KOPT-K1 (cell line): Measurements from ENCODE around the gene ITPRID1.

Experiments used
- H3K27ac ChIP-seq: fragments of 200-600 bp; sonication (generic); 2 replicates; pipeline ENCODE4 v1.5.1; 2016; ENCODE audit warnings: antibody characterized with exemption, mild to moderate bottlenecking, low read depth, low read length; ENCODE audit not compliant: poor library complexity, severe bottlenecking
- H3K36me3 ChIP-seq: fragments of 200-600 bp; sonication (generic); 2 replicates; pipeline ENCODE4 v1.5.1; 2017; ENCODE audit warnings: antibody characterized with exemption, mild to moderate bottlenecking, low read length, moderate library complexity; ENCODE audit not compliant: insufficient read depth
- H3K9me3 ChIP-seq: fragments of 200-600 bp; sonication (generic); 2 replicates; pipeline ENCODE4 v1.5.1; 2017; ENCODE audit warnings: antibody characterized with exemption, low read length, mild to moderate bottlenecking; ENCODE audit not compliant: insufficient read depth, poor library complexity, severe bottlenecking

ITPRID1 gene

DNA sequence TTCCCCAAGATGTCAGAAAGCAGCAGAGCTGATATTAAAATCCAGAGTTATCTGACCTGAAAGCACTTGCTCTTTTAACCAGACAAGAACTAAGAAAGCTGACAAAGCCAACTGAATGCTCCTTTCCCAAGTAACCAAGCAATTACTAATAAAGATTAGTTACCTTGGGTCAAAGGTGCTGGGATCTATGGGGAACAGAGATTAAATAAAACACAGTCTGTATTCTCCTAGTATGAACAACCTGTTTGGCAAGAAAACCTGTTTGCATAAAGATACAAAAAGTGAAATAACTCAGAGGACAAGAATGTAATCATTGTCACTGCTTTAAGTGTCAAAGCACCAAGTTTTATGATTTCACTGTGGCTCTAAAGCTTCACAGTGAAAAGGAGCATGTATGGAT is 35.7 kb downstream of the ITPRID1 start:
- Histone ChIP-seq H3K36me3 (no peaks in the 10 kb centered on the region), H3K9me3 (no peaks in the 10 kb centered on the region), H3K27ac (no peak overlapping the region)

GRCh38 chr7:31550432-31550831 is 36.5 kb downstream of the ITPRID1 start:
- Histone ChIP-seq H3K9me3 (no peaks in the 10 kb centered on the region), H3K36me3 (no peaks in the 10 kb centered on the region), H3K27ac (no peak overlapping the region)

DNA sequence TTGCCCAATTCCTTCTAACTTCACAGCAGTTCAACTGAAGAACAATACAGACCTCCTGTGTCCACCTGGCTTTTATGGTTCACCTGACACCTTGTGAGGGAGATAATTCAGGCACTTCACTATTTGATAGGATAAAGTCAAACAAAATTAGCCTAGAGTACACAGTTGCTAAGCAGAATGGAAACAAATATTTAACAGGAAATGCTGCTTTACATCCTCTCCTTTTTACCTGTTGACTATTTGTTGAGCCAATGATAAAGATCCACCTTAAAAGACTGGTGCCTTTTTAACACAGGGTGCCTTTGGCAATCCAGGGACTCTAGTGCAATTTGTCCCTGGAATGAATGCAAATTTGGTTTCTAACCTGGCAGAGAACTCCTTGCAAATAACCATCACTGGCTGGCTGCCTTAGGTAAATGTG is 39.8 kb downstream of the ITPRID1 start:
- Histone ChIP-seq H3K27ac (no peak overlapping the region), H3K36me3 (no peaks in the 10 kb centered on the region), H3K9me3 (no peaks in the 10 kb centered on the region)

DNA sequence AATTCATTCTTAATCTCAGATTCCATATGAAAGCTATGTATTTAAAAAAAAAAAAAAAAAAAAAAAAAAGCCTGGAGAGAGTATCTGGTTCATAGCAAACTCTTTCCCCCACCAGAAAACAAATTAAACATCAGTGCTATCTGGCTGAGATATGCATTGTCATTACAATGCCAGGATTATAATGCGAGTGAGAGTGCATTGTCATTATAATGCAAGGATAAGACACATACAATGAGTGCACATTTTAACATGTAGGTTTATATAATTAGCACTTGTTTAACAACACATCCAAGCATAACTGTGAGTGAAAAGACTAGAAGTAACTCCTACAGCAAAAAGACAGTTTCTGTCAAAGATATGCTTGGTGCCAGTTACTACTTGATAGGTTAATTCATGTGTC is 48.1 kb downstream of the ITPRID1 start:
- Histone ChIP-seq H3K9me3 (no peaks in the 10 kb centered on the region), H3K27ac (no peak overlapping the region), H3K36me3 (no peaks in the 10 kb centered on the region)

- Histone ChIP-seq H3K36me3 (no peaks in the 10 kb centered on the region), H3K9me3 (no peaks in the 10 kb centered on the region), H3K27ac (no peak overlapping the region)
These were observed 49.6 kb downstream of the ITPRID1 start for GRCh38 chr7:31563522-31563921.

DNA sequence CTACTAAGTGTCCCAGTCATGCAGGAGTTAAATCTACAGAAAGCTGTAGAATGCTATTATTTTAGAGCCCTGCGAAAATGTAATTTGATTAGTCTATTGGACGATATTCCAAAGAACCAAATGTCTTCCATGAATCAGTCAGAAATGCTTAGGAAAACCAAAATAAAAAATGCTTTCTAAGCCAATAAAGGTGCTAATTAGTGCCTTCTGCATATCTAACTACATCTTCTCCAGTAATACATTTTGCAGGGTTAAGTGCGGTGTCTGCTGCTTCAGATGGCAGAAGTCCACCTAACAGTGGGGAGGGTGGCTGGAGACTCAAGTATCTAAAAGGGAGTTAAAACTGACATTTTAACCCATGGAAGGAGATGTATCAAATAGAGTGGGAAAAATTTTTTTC is 50.1 kb downstream of the ITPRID1 start:
- H3K9me3 ChIP-seq = no peaks in the 10 kb centered on the region
- no peak overlapping the region for H3K27ac ChIP-seq
- H3K36me3 ChIP-seq = no peaks in the 10 kb centered on the region

DNA sequence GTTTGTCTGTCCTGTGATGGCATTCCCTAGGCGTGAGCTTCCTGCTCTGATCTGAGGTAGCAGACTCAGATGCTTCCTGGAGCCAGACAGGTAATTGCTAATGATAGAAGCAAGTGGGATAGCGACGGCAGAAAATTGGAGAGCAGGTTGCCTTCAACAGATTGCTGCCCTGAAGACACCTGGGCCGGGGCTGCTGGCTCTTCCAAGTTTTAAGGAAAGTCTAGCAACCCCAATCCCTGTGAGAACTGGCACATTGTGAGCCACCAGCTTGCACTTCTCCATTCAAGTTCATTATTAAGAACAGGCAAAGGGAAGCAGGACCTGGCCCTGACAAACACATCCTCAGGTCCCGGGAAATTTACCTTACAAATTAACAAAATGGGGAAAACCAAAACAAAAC is 50.8 kb downstream of the ITPRID1 start:
- no peaks in the 10 kb centered on the region for H3K36me3 ChIP-seq
- no peaks in the 10 kb centered on the region for H3K9me3 ChIP-seq
- no peak overlapping the region for H3K27ac ChIP-seq

DNA sequence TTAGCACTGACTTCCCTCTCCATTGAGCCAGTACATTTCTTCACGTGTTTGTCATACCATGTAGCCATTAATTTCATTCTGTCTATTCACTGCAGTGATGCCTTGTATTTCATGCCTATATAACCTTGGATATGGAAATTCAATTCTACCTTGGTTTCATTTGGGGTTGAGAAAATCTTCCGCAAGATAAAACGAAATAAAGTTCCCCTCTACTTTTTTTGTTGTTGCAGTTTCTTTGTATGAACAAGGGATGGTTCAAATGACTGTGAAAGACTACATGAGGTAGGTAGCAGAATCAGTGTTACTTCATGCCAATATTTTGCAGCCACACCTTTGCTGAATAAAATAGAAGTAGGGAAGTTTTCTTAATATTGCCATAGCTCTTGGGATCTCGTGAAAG is 55.6 kb downstream of the ITPRID1 start:
- H3K36me3 ChIP-seq = no peaks in the 10 kb centered on the region
- no peak overlapping the region for H3K27ac ChIP-seq
- no peaks in the 10 kb centered on the region for H3K9me3 ChIP-seq

- no peaks in the 10 kb centered on the region for H3K36me3 ChIP-seq
- H3K9me3 ChIP-seq = no peaks in the 10 kb centered on the region
- no peak overlapping the region for H3K27ac ChIP-seq
These were observed 69.6 kb downstream of the ITPRID1 start for GRCh38 chr7:31583526-31583925.

DNA sequence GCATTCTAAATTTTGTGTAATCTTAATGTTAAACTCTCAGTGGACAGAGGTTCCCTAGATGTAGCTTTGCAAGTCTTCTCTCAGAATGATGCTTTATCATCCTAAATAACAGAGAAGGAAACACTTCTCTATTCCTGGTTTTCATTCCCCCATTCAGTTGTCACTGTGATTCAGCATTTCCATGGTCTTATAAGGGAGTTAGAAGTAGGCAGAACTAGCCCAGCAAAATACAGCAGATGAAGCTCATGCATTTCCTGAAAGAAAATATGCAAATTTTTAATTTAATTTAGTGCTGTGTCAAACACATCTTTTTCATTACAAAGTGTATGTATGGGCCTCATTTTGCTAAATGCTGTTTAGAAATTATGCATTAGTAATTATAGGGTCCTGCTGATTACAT is 70.1 kb downstream of the ITPRID1 start:
- H3K9me3 ChIP-seq = no peaks in the 10 kb centered on the region
- H3K27ac ChIP-seq = no peak overlapping the region
- no peaks in the 10 kb centered on the region for H3K36me3 ChIP-seq

DNA sequence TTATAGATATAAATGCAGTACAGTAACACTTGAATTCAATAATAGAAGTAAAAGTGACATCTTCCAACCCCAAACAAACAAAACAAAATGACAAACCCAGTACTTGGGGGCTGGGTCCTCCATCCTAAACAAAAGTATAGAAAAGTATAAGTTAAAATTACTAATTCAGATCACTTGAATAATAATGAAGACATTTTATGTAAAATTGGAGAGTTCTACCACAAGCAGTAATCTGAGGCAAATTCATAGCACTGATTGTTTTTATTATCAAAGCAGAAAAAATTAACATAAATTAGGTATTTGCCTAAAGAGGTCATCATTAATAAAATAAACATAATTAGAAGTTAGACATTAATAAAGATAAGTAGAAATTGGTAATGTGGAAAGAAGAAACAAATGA is 81.5 kb downstream of the ITPRID1 start:
- Histone ChIP-seq H3K9me3 (peaks cover 7% of the 10 kb centered on the region), H3K27ac (no peak overlapping the region), H3K36me3 (no peaks in the 10 kb centered on the region)

GRCh38 chr7:31602041-31602625 is 88.2 kb downstream of the ITPRID1 start:
- no peaks in the 10 kb centered on the region for H3K36me3 ChIP-seq
- H3K9me3 ChIP-seq = no peaks in the 10 kb centered on the region
- no peak overlapping the region for H3K27ac ChIP-seq

DNA sequence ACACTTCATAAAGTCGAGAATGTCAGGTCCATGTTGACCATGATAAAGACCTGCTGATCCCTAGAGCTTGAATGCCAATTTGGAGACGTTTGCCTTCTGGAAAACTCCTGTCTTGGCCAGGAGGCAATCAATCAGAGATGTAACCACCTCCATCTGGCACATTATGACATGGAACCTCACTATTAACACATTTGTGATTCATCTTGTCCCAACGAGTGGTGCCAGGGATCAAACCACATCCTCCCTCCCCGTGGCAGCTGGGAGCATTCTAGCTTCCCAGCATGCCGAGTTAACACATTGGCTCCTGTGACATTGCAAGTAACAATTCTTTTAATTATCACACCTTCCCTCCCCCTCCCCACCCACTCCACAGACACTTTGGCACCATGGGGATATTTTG is 89.2 kb downstream of the ITPRID1 start:
- Histone ChIP-seq H3K36me3 (no peaks in the 10 kb centered on the region), H3K9me3 (no peaks in the 10 kb centered on the region), H3K27ac (no peak overlapping the region)

GRCh38 chr7:31613604-31614003 is 99.7 kb downstream of the ITPRID1 start:
- no peaks in the 10 kb centered on the region for H3K9me3 ChIP-seq
- no peak overlapping the region for H3K27ac ChIP-seq
- H3K36me3 ChIP-seq = no peaks in the 10 kb centered on the region

DNA sequence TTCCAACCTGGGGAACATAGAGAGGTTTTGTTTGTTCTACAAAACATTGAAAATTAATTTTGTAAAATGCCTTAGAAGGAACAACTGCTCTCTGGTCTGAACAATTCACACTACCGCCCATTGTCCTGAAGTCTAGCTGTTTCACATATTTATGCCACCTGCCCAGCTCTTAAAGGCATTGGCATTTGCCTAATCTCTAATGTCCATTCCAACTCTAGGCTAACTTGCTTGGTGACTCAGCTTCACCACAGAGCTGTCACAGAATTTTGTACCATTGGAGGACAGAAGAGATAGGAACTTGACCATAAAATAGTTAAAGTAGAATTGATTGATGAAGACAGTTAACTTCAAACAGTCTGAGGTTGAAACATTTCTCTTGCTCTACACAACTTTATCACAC is 119.6 kb downstream of the ITPRID1 start:
- Histone ChIP-seq H3K27ac (no peak overlapping the region), H3K36me3 (no peaks in the 10 kb centered on the region)

GRCh38 chr7:31633894-31634494 is 120.1 kb downstream of the ITPRID1 start:
- H3K27ac ChIP-seq = no peak overlapping the region
- H3K9me3 ChIP-seq = no peaks in the 10 kb centered on the region
- no peaks in the 10 kb centered on the region for H3K36me3 ChIP-seq

More for the DNA sequence above, 119.6 kb downstream of the ITPRID1 start:
- H3K9me3 ChIP-seq = no peaks in the 10 kb centered on the region
